HepG2 (cell line): ENCODE results near the gene SPRED3. TPM values are rescaled to one million over a fixed set of nuclear protein-coding genes. Genes with fewer than 3 reads are reported as not detected.

ENCODE experiments used
- ATAC-seq: fragments of 200-7000 bp; cut with Tn5 transposase; 3 replicates; pipeline ENCODE4 v1.9.1; 2020; ENCODE audit warnings: mild to moderate bottlenecking, moderate library complexity
- BruUV-seq: library from RNA; stranded (reverse); fragments of 400-500 nt; replicated peaks from 2 replicates; lab custom pipeline; 2021; lab: Mats Ljungman, UMichigan
- CTCF ChIA-PET: fragments of 300-600 bp; formaldehyde crosslinking; extraction: SDS; loops from one replicate; lab custom pipeline; 2021; ENCODE audit warnings: low total read pairs, inconsistent platforms, low intra/inter-chr PET ratio; lab: Yijun Ruan, JAX
- POLR2A ChIA-PET: fragments of 350-600 bp; sonication (Branson Sonifier 250); formaldehyde crosslinking; loops from one replicate; lab custom pipeline; 2020; ENCODE audit warnings: antibody characterized with exemption, inconsistent platforms; lab: Yijun Ruan, JAX
- DNase-seq: peaks from one replicate; pipeline ENCODE4 v3.0.0-alpha.2; 2015; ENCODE audit warnings: low spot score
- FAIRE-seq: peaks from 3 replicates; lab custom pipeline; 2011; peaks lifted over from hg19 to GRCh38; lab: Jason Lieb, UNC
- H2AFZ ChIP-seq: one replicate; pipeline ENCODE4 v1.6.1; 2011; ENCODE audit warnings: low read length, inconsistent platforms
- H3K27ac ChIP-seq: fragments of 300-600 bp; 3 replicates; pipeline ENCODE4 v1.8.0; 2011; ENCODE audit warnings: mixed run types, mild to moderate bottlenecking, mixed read lengths, low read length, inconsistent platforms; ENCODE audit not compliant: insufficient read depth; ENCODE audit errors: extremely low read length
- H3K27me3 ChIP-seq, 2 experiments: fragments of 200-600 bp in 1 of 2; 2 replicates in 1 of 2; 3 replicates in 1 of 2; pipeline versions ENCODE4 v1.6.0 to v1.8.0; 2011; ENCODE audit warnings: low read length in 2 of 2, mild to moderate bottlenecking in 2 of 2, moderate library complexity in 2 of 2, inconsistent platforms in 1 of 2; ENCODE audit not compliant: insufficient read depth in 2 of 2, control insufficient read depth in 1 of 2
- H3K36me3 ChIP-seq, 2 experiments: fragments of 200-600 bp in 1 of 2; replicated peaks in 1 of 2; 2 replicates in 1 of 2; 3 replicates in 1 of 2; pipeline versions ENCODE4 v1.5.1 to v1.8.0; 2011; ENCODE audit warnings: low read length in 2 of 2, inconsistent platforms in 1 of 2; ENCODE audit not compliant: insufficient read depth in 2 of 2, control insufficient read depth in 1 of 2
- H3K4me1 ChIP-seq: 2 replicates; pipeline ENCODE4 v1.5.1; 2012; ENCODE audit warnings: low read length, inconsistent platforms; ENCODE audit not compliant: insufficient read depth
- H3K4me2 ChIP-seq: 2 replicates; pipeline ENCODE4 v1.6.0; 2011; ENCODE audit warnings: low read depth, low read length, inconsistent platforms
- H3K4me3 ChIP-seq, 3 experiments: fragments of 200-600 bp in 1 of 3; sonication (generic), shearing (Covaris generic) in 1 of 3; replicated peaks in 1 of 3; 2 replicates each; pipeline ENCODE4 v1.5.1; 2011 to 2016; ENCODE audit warnings: low read length in 3 of 3, inconsistent platforms in 2 of 3, low read depth in 2 of 3, mild to moderate bottlenecking in 2 of 3, control low read depth in 1 of 3, mixed read lengths in 1 of 3; ENCODE audit not compliant: insufficient read depth in 1 of 3
- H3K79me2 ChIP-seq: one replicate; pipeline ENCODE4 v1.6.1; 2011; ENCODE audit warnings: low read length, inconsistent platforms; ENCODE audit not compliant: insufficient read depth
- H3K9ac ChIP-seq: 2 replicates; pipeline ENCODE4 v1.6.0; 2011; ENCODE audit warnings: mild to moderate bottlenecking, low read depth, low read length, inconsistent platforms; ENCODE audit not compliant: insufficient read depth
- H3K9me3 ChIP-seq: 2 replicates; pipeline ENCODE4 v1.5.1; 2012; ENCODE audit warnings: mild to moderate bottlenecking, low read length
- H4K20me1 ChIP-seq: 2 replicates; pipeline ENCODE4 v1.6.0; 2011; ENCODE audit warnings: inconsistent platforms, mild to moderate bottlenecking, low read length, moderate library complexity; ENCODE audit not compliant: insufficient read depth
- EP300 ChIP-seq, 3 experiments: sonication (generic) in 1 of 3; formaldehyde crosslinking in 1 of 3; IDR thresholded peaks; 2 replicates each; pipeline versions ENCODE4 v1.5.1 to v1.6.1; 2011 to 2020; ENCODE audit warnings: low read depth in 2 of 3, low read length in 2 of 3, borderline replicate concordance in 1 of 3, improper control_type of control experiment in 1 of 3, mild to moderate bottlenecking in 1 of 3, missing genetic modification reagents in 1 of 3, moderate library complexity in 1 of 3
- ETV5 ChIP-seq: IDR thresholded peaks from 2 replicates; pipeline ENCODE4 v1.6.1; 2018; ENCODE audit warnings: missing biosample characterization, missing genetic modification reagents, inconsistent platforms, borderline replicate concordance
- NRL ChIP-seq: sonication (generic); formaldehyde crosslinking; IDR thresholded peaks from 2 replicates; pipeline ENCODE4 v1.5.0; 2020; ENCODE audit warnings: missing genetic modification reagents, mild to moderate bottlenecking, moderate library complexity, borderline replicate concordance
- ZNF121 ChIP-seq: sonication (generic); formaldehyde crosslinking; IDR thresholded peaks from 2 replicates; pipeline ENCODE4 v1.5.0; 2020; ENCODE audit warnings: mild to moderate bottlenecking, missing genetic modification reagents
- WGBS: methylation state at CpG from one replicate; pipeline ENCODE4 v1.1.6; 2017; ENCODE audit warnings: low lambda C conversion rate; 5-methylcytosine and 5-hydroxymethylcytosine counted together
- in situ Hi-C: cut with HindIII; loops from 2 replicates; pipeline ENCODE4 v1.10.0; 2017; ENCODE audit warnings: low pct_unique_long_range_greater_than_20kb; ENCODE audit not compliant: extremely low pct_ligation_motif_present
- intact Hi-C: fragments of 100-400 bp; cut with micrococcal nuclease; formaldehyde crosslinking; loops from one replicate; pipeline ENCODE4 v1.10.0; 2022; ENCODE audit not compliant: unreplicated experiment
- polyA plus RNA-seq, 8 experiments: library from polyadenylated mRNA; depleted of rRNA in 3 of 8; stranded (reverse) in 7 of 8; unstranded in 1 of 8; fragments of >200 nt; fragmentation: Illumina TruSeq in 4 of 8; extraction: Trizol in 4 of 8; gene quantifications; 2 replicates each; pipeline versions ENCODE4 v1.2.1 to v1.2.3, GENCODE V29; 2011 to 2016; ENCODE audit warnings: low read depth in 4 of 8, missing spikeins in 1 of 8, mixed read lengths in 1 of 8; ENCODE audit not compliant: insufficient read depth in 1 of 8
- total RNA-seq, 5 experiments: library from RNA; depleted of rRNA; stranded (reverse); fragments of >200 nt; fragmentation: Illumina TruSeq; extraction: Trizol; gene quantifications; 2 replicates each; pipeline ENCODE4 v1.2.3, GENCODE V29; 2016; ENCODE audit warnings: low read depth in 1 of 5
- TF ChIP-seq, protein P1 (sequence below): sonication (generic); formaldehyde crosslinking; IDR thresholded peaks from 2 replicates; pipeline ENCODE4 v1.8.0; 2022; ENCODE audit warnings: mild to moderate bottlenecking, missing genetic modification reagents; ENCODE audit not compliant: insufficient replicate concordance
- TF ChIP-seq, protein P2 (sequence below): sonication (generic); formaldehyde crosslinking; IDR thresholded peaks from 2 replicates; pipeline ENCODE4 v1.4.0; 2020; ENCODE audit warnings: missing genetic modification reagents

SPRED3 gene
- total and polyA plus RNA-seq, 2 of the 13 experiments (the other 11 are each of a cell fraction or from before 2014, with no cell fraction given), result 0.15 to 0.17 TPM

DNA sequence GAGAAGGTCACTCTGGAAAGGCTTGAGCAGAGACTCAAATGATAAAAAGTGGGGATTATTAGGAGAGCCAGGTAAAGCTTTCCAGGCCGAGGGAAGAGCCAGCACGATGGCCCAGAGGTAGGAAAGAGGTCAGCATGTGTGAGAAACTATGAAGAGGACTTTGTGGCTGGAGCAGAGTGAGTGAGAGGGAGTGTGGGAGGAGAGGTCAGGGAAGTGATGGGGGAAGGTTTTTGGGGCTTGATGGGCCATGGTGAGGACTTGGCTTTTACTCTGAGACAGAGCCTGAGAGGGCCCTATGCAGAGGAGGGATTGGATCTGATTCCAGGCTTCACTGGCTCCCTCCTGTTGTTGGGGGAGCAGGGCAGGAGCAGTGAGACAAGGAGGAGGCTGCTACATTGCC lies 47.6 kb upstream of the SPRED3 start (continued):
- TF ChIP-seq, protein P1, sequence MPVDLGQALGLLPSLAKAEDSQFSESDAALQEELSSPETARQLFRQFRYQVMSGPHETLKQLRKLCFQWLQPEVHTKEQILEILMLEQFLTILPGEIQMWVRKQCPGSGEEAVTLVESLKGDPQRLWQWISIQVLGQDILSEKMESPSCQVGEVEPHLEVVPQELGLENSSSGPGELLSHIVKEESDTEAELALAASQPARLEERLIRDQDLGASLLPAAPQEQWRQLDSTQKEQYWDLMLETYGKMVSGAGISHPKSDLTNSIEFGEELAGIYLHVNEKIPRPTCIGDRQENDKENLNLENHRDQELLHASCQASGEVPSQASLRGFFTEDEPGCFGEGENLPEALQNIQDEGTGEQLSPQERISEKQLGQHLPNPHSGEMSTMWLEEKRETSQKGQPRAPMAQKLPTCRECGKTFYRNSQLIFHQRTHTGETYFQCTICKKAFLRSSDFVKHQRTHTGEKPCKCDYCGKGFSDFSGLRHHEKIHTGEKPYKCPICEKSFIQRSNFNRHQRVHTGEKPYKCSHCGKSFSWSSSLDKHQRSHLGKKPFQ (CRISPR knock-in tag), result no peak
- no peak for TF ChIP-seq EP300 (IDR thresholded peaks at IDR 0.05; ENCODE audit: low read depth in 2 of 2, low read length in 2 of 2)
- TF ChIP-seq EP300 (CRISPR knock-in tag; IDR thresholded peaks at IDR 0.05; ENCODE audit: borderline replicate concordance), result no peak
- TF ChIP-seq ETV5 (CRISPR knock-in tag), result no peak
- TF ChIP-seq, protein P2, sequence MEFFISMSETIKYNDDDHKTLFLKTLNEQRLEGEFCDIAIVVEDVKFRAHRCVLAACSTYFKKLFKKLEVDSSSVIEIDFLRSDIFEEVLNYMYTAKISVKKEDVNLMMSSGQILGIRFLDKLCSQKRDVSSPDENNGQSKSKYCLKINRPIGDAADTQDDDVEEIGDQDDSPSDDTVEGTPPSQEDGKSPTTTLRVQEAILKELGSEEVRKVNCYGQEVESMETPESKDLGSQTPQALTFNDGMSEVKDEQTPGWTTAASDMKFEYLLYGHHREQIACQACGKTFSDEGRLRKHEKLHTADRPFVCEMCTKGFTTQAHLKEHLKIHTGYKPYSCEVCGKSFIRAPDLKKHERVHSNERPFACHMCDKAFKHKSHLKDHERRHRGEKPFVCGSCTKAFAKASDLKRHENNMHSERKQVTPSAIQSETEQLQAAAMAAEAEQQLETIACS, result no peak
- TF ChIP-seq, all 625 proteins: peak for 0

DNA sequence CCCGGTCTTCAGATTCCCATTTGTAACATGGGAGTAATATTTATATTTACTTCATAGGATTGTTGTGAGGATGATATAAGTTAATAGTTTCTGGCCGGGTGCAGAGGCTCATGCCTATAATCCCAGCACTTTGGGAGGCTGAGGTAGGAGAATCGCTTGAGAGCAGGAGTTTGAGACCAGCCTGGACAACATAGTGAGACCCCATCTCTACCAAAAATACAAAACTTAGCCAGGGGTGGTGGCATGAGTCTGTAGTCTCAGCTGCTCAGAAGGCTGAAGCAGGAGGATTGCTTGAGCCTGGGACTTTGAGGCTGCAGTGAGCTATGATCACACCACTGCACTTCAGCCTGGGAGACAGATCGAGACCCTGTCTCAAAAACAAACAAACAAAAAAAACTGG lies 41.7 kb upstream of the SPRED3 start:
- intact Hi-C loops, result no loop called here
- Histone ChIP-seq H3K79me2 (no peaks in the 10 kb centered on the region), H2AFZ (no peak overlapping the region), H3K4me2 (no peak overlapping the region), H3K9ac (no peak overlapping the region), H4K20me1 (no peaks in the 10 kb centered on the region), H3K36me3 (no peaks in the 10 kb centered on the region), H3K4me1 (no peaks in the 10 kb centered on the region)
- FAIRE-seq (no peak), DNase-seq (no peak)
- in situ Hi-C loops, result no loop called here
- POLR2A ChIA-PET, result interaction anchor here (0.6 to 1.4 kb wide), 2 partner anchors 27 to 881 kb away, joined by 3 to 4 read pairs; partner anchors contain the start of gene PSMD8
- CTCF ChIA-PET, result no interaction called here
- peak; percentile 51; the same call in 1 of the 2 replicates for TF ChIP-seq ZNF121 (CRISPR knock-in tag)
- TF ChIP-seq NRL (CRISPR knock-in tag), result no peak
- TF ChIP-seq, all 625 proteins: peak for 1
- 51% methylated on average over 4 of the region's 4 CpGs for WGBS
- BruUV-seq, result no TSS peak
- H3K9me3 ChIP-seq, result no peaks in the 10 kb centered on the region
- H3K27me3 ChIP-seq, result no peaks in the 10 kb centered on the region; a peak in 1 of 5 replicates
- no peak overlapping the region for H3K4me3 ChIP-seq
- no peak overlapping the region for H3K27ac ChIP-seq
- ATAC-seq, result no peak
